SK-N-SH treated with all-trans-retinoic acid at 6 μM for 48 hours (cell line): ENCODE results near the gene NEGR1.

Experiments used
- CSDC2 ChIP-seq: fragments of 250-450 bp; sonication (Bioruptor Pico); IDR thresholded peaks from 2 replicates; pipeline ENCODE4 v1.5.0; 2020; ENCODE audit warnings: mild to moderate bottlenecking, moderate library complexity
- ISL1 ChIP-seq: fragments of 250-450 bp; sonication (Bioruptor Pico); IDR thresholded peaks from 2 replicates; pipeline ENCODE4 v2.1.2; 2022; ENCODE audit warnings: mild to moderate bottlenecking, moderate library complexity
- ZNF8 ChIP-seq: fragments of 450-650 bp; formaldehyde crosslinking; IDR thresholded peaks from 2 replicates; pipeline ENCODE4 v1.5.0; 2020; ENCODE audit warnings: mild to moderate bottlenecking, moderate library complexity

DNA sequence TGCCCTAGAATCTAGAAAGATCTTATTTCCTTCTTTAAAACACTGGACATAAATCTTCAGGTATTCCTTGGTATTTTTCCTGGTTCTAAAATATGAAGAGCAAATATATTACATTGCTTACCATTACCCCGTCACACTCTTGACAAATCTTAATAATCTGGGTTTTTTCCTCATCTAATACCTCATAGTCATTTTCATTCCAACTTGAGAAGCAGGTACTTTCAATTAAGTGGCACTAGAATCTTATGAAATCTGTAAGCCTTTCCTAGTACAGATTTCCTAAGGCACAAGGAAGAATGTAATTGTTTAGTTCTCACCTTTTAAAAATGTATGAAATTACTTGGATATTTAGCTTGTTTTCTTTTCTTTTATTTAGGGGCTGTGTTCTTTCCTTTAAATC lies 720.0 kb downstream of the NEGR1 start:
- TF ChIP-seq ZNF8 (no peak), ISL1 (CRISPR knock-in tag) (no peak), CSDC2 (CRISPR knock-in tag) (no peak)
